NCI-H1417 treated with DMSO at 0.1 percent for 48 hours (cell line): Measurements from ENCODE around the gene ERVK3-1.
"Not testable (repeated sequence)": the region's sequence is repeated elsewhere in the genome, so short reads cannot be mapped to it uniquely, and the experiment has no call there.

ENCODE experiments used
- DNase-seq: peaks from one replicate; lab custom pipeline; 2025; lab: John Stamatoyannopoulos, UW

Gene ERVK3-1

DNA sequence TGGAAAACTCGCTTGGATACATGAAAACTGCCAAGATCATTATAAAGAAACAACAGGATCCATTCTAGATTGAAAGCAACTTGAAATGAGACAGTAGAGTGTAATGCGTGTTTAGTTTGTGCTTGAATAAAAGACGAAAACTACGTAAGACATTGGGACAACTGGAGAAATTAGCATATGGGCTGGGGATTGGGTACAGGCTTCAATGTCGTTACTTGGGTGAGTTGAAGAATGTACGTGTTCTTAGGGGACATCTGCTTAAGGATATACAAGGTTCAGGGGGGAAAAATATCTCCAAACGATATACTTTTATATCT lies 471 bp upstream of the ERVK3-1 start:
- DNase-seq = no peak

DNA sequence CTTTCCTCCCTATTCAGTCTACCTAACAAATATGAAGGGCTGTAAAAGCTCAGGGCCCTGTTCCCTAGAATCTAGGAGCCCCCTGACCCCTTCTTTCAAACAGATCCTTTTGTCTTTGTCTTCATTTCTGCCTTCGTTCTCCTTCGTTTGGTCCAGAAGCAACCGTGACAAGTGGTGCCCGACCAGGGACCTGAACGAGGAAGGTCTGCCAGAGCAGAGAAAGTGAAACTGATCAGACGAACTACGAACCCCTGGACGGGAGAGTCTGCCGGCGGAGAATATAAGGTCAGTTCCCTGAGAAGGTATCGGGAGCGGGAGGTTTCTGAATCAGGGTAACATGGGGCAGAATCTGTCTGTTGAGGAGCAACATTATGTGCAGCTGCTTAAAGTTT lies 751 bp downstream of the ERVK3-1 start:
- no peak for DNase-seq

DNA sequence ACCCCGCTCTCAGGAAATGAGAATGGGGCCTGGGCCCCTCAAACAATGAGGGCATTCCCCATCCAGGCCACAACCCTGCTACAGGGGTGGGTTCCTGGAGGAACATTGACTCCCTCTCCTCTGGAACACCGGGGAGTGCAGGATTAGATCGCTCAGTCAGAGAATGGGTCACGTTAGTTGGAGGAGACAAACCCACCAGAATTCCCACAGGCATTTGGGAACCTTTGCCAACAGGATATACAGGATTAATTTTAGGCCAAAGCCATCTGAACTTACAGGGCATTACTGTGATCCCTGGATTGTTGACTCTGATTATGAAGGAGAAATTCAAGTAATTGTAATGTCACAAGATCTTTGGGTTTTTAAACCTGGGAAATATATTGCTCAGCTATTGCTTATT lies 2.6 kb downstream of the ERVK3-1 start:
- no peak for DNase-seq

- not testable (repeated sequence) for DNase-seq
Measured at GRCh38 chr19:58310685-58311084, 5.5 kb downstream of the ERVK3-1 start.

DNA sequence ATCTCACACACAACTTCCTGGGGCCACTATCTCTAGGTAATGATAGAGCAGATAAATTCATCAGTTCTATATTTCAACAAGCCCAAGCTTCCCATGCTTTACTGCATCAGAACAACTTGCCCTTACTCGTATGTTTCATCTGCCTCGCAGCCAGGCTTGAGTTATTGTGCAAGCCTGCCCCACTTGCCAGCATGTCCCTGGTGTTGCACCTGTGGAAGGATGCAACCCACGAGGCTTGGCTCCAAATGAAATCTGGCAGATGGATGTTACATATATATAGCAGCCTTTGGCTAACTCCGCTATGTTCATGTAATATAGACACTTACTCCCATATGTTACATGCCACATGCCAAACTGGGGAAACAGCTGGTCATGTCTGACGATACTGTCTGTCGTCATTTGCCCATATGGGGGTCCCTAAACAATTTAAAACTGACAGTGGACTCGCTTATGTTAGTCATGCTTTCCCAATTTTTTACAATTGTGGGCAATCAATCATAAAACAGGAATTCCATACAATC lies 6.2 kb downstream of the ERVK3-1 start:
- no peak for DNase-seq

DNA sequence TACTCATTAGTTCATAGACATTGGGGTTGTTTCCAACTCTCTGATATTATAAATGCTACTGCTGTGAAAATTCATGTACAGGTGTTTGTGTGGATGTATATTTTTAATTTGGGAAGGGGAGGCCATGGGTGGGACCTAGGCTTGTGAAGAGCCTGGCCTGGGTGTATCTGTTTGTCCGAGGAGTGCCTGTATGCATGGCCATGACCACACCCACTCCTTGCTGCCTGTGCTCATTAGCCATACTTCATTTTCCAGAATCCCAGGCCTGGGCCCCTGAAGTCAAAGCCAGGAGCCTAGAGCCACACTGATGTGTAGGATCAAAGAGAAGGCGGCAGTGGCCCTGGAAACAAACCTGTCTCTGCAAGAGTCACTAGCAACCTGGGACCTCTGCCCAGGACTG lies 10.4 kb downstream of the ERVK3-1 start:
- DNase-seq = no peak

DNA sequence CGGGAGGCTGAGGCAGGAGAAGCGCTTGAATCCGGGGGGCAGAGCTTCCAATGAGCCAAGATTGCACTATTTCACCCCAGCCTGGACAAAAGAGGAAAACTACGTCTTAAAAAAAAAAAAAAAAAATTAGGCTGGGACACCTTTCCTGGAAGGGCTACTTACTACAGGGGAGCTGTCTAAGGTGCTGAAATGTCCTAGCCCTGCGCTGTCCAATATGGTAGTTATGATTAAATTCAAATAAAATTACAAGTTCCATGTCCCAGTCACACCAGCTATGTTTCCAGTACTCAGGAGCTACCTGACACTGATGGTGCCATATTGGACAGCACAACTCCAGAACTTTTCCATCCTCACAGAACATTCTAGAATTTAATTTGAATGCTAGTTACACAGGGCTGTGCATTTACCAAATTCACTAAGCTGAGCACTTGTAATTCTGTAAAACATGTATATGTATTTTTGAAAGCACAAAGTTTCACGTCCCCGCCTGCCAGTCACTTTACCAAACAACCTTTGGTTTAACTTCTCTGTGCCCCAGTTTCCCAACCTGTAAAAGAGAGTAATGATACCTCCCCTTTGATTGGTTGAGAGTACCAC lies 12.4 kb downstream of the ERVK3-1 start:
- DNase-seq = no peak

DNA sequence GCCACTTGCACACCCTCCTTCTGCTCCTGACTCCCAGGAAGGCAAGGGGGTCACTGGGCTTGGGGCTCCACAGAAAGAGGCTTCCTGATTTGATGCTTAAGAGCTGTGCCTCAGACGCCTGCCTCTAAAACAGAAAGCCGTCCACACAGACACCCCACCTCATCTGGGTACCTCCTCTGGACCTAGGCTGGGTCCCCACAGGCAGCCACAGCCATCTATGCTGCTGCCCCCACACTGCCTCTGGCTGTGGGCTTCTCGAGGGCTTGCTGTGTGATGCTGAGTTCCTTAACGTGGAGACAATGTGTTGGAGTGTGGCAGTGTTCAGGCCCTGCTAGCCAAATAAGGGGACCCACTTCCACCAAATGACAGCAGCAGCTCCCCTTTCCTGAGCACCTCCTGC lies 13.1 kb downstream of the ERVK3-1 start:
- DNase-seq = no peak

DNA sequence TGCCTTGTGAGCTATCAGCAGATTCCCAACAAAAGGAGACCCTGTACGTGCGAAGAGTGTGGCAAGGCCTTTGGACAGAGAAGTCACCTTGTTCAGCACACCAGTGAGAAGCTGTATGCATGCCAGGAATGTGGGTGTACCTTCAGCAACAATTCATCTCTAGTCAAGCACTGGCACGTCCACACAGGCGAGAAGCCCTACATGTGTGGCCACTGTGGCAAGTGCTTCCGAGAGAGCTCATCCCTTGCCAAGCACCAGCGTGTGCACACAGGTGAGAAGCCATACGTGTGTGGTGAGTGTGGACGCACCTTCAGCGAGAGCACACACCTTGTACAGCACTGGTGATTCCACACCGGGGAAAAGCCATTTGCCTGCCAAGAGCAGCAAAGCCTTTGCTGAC lies 14.1 kb downstream of the ERVK3-1 start:
- no peak for DNase-seq

DNA sequence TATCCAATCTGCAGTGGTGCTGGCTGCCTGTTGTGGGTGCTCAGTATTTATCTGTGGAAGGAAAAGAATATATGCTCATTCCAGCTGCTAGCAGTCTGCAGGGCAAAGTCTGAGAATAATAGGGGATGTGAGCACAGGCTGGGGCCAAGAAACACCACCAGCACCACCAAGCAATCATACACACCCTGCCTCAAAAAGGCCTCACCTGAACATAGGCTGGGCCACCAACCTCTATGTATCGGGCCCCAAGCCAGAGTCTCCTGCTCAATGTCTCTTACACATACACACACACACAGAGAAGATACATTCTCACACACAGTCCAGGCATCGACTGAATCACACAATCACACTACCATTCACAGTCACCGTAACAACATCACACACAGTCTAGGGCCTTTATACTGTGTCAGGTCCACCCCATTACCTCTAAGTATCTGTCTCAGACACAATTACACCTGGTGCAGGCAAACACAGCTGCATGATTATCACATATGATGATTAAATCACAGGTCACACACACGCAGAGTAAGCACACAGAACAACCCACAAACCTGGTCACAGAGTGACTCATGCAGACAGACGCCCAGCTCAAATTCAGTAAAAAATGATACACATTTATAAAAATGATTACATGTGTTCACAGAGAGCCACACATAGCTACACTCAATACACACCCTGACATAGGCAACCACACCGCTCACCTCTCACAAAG lies 20.3 kb downstream of the ERVK3-1 start:
- no peak for DNase-seq

DNA sequence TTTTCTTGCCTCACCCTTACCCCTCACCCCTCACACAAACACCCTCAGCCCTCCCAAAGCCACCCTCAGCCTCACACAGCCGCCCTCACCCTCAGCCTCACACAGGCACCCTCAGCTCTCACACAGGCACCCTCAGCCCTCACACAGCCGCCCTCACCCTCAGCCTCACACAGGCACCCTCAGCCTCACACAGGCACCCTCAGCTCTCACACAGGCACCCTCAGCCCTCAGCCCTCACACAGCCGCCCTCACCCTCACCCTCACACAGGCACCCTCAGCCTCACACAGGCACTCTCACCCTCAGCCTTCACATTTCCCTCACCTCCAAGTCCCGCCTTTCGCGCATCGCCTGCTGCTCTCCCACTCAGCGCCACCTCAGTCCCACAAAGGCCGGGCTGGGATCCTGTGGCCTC lies 21.3 kb downstream of the ERVK3-1 start:
- DNase-seq = no peak

- peak; percentile 49 for DNase-seq
Measured at GRCh38 chr19:58326914-58327726, 21.9 kb downstream of the ERVK3-1 start, which contains the start of gene ZSCAN22. ZSCAN22 (plus strand) TSS chr19:58326994; CDS start chr19:58334803, 7,809 bp downstream.

DNA sequence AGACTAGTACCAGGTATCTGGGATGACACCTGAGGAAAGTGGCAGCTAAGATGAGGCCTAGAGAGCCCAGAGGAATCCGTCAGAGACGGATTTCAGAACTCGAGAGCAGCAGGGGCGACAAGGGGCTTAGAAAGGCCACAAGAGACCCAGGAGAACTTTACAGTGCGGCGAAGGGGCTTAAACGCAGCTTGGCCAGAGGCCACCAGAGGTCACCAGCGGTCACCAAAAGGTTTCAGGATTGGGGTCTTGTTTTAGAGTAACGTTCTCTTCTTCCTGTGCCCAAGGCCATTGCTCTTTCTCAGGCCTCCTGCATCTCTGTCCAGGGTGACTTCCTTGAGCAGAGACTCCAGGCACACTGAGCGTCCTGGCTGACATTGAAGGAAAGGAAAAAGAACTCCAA lies 23.8 kb downstream of the ERVK3-1 start:
- no peak for DNase-seq

GRCh38 chr19:58330458-58330857 lies 25.3 kb downstream of the ERVK3-1 start:
- DNase-seq = no peak

DNA sequence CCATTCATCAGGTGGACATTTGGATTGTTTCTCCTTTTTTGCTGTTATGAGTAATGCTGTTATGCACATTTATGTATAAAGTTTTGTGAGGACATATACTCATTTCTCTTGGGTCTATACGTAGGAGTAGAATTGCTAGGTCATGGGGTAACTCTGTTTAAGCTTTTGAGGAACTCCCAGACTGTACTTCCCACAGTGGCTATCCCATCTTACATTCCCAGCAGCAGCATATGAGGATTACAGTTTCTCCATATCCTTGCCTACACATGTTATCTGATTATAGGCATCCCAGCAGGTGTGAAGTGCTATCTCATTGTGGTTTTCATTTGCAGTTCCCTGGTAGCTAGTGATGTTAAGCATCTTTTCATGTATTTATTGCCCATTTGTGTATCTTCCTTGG lies 27.5 kb downstream of the ERVK3-1 start:
- no peak for DNase-seq

DNA sequence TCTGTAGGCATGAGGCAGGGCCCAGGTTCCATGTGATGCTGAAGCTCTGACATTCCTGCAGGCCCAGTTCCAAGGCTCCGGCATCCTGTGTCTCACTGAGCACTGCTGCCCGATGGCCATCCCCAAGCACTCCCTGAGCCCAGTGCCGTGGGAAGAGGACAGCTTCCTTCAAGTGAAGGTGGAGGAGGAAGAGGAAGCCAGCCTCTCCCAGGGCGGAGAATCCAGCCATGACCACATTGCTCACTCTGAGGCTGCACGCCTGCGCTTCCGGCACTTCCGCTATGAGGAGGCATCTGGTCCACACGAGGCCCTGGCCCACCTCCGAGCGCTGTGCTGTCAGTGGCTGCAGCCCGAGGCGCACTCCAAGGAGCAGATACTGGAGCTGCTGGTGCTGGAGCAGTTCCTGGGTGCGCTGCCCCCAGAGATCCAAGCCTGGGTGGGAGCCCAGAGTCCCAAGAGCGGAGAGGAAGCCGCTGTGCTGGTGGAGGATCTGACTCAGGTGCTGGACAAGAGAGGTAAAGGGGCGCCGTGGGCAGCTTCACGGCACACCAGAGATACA lies 29.6 kb downstream of the ERVK3-1 start:
- no peak for DNase-seq

DNA sequence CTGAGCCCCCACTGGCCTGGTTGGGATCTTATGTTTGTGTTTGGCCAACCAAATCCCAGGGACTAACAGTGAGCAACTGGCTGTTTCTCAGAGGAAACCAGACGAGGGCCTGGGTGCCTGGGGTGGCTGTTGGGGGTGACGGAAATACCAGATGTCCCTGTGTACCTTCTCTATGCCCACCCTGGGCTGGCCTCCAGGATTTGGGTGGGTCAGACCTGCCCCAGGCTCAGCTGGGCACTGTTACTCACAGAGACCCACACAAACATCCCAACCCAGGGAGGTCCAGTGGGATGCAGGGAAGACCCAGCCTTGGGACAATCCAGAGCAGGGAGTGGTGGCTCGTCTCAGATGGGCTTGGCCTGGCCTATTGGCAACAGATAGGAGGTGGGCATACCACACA lies 30.5 kb downstream of the ERVK3-1 start:
- DNase-seq = no peak

- DNase-seq = no peak
Measured at GRCh38 chr19:58336216-58336615, 31.0 kb downstream of the ERVK3-1 start.

DNA sequence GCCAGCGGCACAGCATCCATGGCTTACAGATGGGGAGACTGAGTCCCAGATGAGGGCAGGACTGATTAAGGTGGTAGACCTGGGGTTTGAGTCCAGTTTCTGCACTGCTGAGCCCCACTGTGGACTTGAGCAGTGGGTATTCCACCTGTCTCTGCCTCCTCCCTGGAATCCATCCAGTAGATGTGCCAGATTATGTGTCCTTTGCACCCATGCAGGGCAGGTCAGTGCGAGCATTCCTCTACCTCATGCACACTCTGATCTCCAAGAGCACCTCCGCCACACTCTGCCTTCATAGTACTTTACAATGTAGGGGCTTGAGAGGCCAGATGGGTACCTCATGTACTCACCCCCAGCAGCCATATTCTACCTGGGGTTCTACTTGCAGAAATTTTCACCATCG lies 31.6 kb downstream of the ERVK3-1 start:
- DNase-seq = no peak

DNA sequence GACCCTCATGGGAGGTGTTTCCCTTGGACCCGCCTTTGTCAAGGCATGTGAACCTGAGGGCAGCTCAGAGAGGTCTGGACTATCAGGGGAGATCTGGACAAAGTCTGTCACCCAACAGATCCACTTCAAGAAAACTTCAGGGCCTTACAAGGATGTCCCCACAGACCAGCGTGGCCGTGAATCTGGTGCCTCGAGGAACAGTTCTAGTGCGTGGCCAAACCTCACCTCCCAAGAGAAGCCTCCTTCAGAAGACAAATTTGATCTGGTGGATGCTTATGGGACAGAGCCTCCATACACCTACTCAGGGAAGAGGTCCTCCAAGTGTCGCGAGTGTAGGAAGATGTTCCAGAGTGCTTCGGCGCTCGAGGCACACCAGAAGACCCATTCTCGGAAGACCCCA lies 33.2 kb downstream of the ERVK3-1 start:
- no peak for DNase-seq

GRCh38 chr19:58338825-58339558 lies 33.8 kb downstream of the ERVK3-1 start:
- no peak for DNase-seq

- DNase-seq = no peak
Measured at GRCh38 chr19:58345558-58345957, 40.4 kb downstream of the ERVK3-1 start.
